GM21717 (cell line): ENCODE data around the gene SGCE.
"Not testable (repeated sequence)": the region's sequence is repeated elsewhere in the genome, so short reads cannot be mapped to it uniquely, and the experiment has no call there.

Source experiments
- ATAC-seq: cut with Tn5 transposase; IDR thresholded peaks from one replicate; pipeline ENCODE4 v1.9.1; 2021; ENCODE audit warnings: mild to moderate bottlenecking, moderate library complexity; ENCODE audit not compliant: unreplicated experiment

SGCE gene

DNA sequence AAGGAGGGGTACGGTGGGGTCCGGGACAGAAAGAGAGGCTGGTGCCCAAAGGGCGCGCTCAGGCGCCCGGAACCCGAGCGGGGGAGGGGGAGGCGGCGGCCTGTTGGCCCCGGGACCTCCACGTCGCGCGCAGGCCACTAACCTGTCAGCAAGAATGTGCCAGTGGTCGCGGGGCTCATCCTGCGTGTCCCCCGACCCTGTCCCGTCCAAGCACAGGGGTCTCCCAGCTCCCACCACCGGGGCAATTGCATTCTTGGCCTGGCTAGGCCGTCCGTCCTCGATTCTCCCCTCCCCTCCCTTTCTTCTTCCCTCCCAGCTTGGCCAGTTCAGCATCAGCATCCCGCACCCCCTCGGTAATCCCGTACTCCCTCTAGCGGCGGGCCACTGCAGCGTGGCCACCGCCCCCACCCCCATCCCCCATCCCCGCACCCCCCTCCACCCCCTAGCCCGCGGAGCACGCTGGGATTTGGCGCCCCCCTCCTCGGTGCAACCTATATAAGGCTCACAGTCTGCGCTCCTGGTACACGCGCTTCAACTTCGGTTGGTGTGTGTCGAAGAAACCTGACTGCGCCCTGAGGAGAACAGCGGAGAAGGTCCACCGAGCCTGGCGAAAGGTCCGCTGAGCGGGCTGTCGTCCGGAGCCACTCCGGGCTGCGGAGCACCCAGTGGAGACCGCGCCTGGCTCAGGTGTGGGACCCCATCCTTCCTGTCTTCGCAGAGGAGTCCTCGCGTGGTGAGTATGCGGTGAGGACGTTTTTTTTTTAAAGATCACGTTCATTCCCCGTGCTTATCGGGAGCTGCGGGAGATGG, at the start of gene SGCE:
TSS of gene SGCE (minus strand) at position 286 of the 810 bp plus-strand sequence. CDS start at position 251, 35 bp downstream.
- ATAC-seq: no peak

DNA sequence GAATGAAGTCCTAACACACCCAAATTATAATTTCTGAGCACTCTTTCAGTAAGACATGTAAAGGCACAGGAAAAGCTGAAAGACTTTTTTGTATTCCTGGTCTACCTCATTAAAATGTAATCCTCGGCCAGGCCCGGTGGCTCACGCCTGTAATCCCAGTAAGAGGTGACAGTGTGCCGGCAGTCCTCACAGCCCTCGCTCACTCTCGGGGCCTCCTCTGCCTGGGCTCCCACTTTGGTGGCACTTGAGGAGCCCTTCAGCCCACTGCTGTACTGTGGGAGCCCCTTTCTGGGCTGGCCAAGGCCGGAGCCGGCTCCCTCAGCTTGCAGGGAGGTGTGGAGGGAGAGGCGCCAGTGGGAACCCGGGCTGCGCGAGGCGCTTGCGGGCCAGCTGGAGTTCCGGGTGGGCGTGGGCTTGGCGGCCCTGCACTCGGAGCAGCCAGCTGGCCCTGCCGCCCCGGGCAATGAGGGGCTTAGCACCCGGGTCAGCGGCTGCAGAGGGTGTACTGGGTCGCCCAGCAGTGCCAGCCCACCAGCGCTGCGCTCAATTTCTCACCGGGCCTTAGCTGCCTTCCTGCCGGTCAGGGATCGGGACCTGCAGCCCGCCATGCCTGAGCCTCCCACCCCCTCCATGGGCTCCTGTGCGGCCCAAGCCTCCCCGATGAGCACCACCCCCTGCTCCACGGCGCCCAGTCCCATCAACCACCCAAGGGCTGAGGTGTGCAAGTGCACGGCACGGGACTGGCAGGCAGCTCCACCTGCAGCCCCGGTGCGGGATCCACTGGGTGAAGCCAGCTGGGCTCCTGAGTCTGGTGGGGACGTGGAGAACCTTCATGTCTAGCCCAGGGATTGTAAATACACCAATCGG, 49.5 kb upstream of the SGCE start:
- ATAC-seq: not testable (repeated sequence)

DNA sequence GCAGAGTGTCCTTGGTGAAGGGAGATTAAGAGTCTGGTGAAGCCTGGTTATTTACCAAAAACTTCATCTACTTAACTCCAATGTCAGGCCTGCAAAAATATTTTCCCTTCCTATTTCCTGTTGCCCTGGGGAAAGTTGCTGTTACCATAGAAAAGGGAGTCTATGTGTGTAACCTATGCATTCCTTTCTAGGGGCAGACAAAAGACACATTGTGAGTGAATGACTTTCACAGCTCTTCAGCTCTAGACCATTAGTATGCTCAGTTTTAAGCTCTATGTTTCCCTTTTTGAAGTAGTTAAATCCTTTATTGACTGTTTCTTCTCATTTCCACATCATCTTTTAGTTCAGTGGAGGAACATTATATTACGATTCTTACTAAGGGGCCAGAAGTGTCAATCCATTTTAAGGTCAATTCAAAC, 45.6 kb upstream of the SGCE start:
- ATAC-seq: no peak

DNA sequence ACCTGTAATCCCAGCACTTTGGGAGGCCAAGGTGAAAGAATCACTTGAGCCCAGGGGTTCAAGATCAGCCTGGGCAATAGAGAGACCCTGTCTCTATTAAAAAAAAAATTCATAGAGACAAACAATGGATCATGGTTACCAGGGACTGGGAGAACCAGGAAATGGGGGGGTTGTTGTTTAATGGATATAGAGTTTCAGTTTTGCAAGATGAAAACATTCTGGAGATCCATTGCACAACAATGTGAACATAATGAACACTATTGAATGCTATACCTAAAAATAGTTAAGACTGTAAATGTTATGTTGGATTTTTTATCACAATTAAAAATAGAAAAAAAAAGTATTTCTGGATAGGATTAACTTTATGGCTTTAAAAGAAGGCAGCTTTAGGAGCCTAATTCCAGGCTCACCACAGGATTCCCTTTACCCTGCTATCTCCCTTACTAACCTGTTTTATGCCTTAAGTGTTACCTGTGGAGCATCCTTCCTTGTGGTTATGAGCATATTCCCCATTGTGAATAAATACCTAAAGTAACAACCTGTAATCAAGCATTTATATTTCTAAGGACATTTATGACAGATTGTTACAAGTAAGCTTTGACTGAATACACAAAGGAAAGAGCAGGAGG, 45.1 kb upstream of the SGCE start:
- ATAC-seq: no peak

DNA sequence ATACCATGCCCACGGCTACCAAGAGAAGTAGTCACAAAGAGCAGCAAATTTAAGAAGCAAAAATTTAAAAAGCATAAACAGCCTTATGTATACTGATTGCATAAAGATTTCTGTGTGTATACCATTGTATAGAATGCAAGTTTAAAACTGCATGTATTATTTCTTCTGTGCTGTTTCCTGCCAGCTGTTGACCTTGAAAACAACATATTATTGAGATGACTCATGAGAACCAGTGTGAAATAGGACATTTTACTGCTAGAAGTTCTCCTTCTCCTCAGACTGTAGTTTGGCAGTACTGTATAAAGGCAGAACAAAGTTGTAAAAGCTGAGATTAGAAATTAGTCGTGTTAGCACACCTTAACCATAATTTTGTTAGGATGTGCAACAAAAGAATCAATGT, 42.3 kb upstream of the SGCE start:
- ATAC-seq: no peak

DNA sequence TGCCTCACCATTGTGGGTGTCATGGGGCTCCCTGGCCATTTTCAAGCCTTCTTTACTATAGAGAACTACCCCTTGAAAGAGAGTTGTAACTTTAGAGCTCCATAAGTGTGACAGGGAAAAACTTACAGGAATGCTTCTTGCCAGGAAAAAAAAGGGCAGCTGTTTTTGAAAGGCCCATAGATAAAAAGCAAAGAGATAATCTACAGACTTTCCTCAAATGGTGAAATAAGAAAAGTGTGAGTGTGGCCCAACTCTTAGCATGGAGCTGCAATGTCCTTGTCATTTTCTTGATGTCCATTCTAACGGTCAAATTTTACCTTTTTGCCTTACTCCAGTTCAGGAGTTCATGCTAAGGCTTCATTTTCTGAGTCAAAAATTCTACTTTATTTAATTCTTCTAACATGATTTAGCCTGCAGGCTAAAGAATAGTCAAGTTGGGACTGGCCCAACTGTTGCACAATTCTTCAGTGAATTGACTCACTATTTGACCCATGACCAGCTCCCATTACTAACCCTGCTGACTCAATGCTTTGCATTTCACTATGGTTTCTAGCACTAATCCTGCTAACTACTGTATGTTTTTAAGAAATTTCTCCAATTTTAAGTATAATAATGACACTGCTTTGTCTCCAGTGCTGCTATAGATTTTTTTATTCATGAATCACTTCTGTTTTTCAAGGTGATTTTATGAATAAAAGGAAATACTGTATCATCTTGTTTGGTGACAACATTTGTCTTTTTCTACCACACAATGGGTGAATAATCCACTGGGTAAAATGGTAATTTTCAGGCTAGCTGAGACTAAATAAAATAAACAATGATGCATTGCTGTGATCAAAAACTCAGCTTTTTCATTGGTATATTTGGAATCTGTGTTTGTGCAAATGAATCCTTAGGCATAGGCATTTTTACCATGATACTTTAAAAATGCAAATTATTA, 41.4 kb upstream of the SGCE start:
- no peak for ATAC-seq

- ATAC-seq: no peak
These were observed 31.9 kb upstream of the SGCE start for GRCh38 chr7:94687810-94688209.

DNA sequence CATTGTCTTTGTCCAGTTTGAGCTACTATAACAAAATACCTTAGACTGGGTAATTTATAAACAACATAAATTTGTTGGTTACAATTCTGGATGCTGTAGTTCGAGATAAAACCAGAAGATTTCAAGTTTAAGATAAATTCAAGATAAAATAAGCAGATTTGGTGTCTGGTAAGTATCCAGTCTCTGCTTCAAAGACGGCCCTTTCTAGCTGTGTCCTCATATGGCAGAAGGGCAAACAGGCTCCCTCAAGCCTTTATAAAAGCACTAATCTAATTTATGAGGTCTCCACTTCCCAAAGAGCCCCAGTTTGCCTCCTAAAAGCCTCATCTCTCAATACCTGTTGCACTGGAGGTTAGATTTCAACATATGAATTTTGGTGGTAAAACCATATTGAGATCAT, 31.1 kb upstream of the SGCE start:
- no peak for ATAC-seq

DNA sequence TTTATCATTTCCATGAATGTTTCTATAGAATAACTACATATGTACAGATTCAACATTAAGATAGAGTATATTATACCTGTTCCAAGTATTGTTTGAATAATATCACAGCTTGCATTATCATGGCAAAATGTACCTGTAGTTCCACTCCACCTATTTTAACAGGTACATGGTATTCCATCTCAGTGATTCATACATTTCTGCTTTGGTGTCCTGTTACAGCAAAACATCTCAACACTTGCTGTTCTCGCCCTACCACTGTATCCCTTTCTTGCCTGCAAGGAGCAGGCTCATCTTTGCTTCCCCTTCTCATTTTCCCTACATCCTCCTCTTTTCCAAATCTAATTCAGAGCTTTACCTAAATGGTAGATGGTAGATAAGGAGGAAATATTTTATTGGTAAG, 27.1 kb upstream of the SGCE start:
- ATAC-seq: no peak

DNA sequence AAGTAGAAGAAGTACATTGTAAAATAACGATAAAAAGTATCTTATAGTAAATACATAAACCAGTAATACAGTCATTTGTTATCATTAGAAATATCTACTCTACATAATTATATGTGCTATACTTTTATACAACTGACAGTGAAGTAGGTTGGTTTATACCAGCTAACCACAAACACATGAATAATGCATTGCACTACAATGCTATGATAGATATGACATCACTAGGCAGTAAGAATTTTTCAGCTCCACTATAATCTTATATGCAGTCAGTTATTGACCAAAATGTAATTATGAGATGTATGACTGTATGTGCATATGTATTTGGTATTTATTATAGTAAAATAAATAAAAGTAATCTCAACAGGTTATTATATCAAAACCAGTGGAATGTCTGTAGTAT, 23.4 kb upstream of the SGCE start:
- ATAC-seq: no peak

DNA sequence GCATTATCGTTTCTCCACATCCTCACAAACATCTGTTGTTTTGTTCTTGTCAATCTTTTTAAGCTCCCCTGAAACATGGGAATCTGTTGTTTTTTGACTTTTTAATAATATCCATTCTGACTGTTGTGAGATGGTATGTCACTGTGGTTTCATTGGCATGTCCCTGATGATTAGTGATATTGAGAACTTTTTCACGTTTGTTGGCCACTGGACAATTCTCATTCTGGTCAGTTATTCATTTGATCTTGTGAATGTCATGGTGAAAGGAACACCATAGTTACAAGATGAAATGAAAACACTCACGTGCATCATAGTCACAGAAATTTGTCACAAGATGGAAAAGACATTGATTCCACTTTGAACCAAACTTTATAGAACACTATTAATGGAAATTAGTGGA, 20.5 kb upstream of the SGCE start:
- ATAC-seq: no peak

DNA sequence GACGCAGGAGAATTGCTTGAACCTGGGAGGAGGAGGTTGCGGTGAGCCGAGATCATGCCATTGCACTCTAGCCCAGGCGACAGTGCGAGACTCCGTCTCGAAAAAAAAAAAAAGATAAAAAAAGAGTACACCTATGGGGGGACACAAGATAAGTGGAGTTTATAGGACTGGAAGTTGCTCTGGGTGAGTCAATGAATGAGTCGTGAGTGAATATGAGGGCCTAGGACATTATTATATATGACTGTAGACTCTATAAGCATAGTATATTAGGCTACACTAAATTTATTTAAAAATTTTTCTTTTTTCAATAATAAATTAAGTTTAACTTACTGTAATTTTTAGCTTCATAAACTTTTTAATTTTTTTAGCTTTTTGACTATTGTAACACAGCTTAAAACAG, 19.4 kb upstream of the SGCE start:
- no peak for ATAC-seq

- ATAC-seq: no peak
These were observed 15.7 kb upstream of the SGCE start for GRCh38 chr7:94671444-94672235.

- no peak for ATAC-seq
These were observed 14.0 kb upstream of the SGCE start for GRCh38 chr7:94669773-94670495.

GRCh38 chr7:94666879-94667587, 11.1 kb upstream of the SGCE start:
- no peak for ATAC-seq

DNA sequence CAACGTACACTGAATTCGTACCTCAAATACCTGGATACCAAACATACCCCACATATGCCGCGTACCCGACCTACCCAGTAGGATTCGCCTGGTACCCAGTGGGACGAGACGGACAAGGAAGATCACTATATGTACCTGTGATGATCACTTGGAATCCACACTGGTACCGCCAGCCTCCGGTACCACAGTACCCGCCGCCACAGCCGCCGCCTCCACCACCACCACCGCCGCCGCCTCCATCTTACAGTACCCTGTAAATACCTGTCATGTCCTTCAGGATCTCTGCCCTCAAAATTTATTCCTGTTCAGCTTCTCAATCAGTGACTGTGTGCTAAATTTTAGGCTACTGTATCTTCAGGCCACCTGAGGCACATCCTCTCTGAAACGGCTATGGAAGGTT, 9.5 kb upstream of the SGCE start:
- ATAC-seq: no peak

- ATAC-seq: no peak
These were observed 8.1 kb upstream of the SGCE start for GRCh38 chr7:94664023-94664422.

DNA sequence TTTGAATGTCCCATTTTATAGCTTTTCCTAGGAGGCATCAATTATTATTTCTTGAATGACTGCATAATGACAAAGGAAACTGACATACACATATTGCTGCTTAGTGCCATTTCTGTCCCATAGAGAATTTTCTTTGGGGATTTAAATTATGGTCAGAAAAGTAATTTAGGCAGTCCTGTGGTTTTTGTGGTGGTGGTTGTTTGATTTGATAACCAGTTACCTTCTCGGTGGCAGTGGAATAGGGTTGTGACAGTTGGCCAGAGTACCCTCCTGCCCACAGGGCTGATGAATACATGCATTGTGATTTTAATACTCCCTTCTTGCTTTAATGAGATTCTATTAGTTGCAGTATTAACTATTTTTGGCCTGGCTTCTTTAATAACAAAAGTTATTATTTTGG, 6.6 kb upstream of the SGCE start:
- no peak for ATAC-seq
